GM20431 (cell line): ENCODE results near the gene SLC9C2.
"Not testable (repeated sequence)": the region's sequence is repeated elsewhere in the genome, so short reads cannot be mapped to it uniquely, and the experiment has no call there.

Experiments used
- in situ Hi-C: fragments of 300-500 bp; cut with MseI, MboI; formaldehyde crosslinking; loops from one replicate; pipeline ENCODE4 v1.15.0; 2020; ENCODE audit warnings: low sequenced_read_pairs; ENCODE audit not compliant: unreplicated experiment

SLC9C2 gene

GRCh38 chr1:173467426-173467825, 135.4 kb downstream of the SLC9C2 start:
- in situ Hi-C loops, result no loop called here

GRCh38 chr1:173464185-173464584, 138.7 kb downstream of the SLC9C2 start:
- in situ Hi-C loops, result not testable (repeated sequence)

GRCh38 chr1:173462666-173463065, 140.2 kb downstream of the SLC9C2 start:
- in situ Hi-C loops, result not testable (repeated sequence)

GRCh38 chr1:173459885-173460284, 143.0 kb downstream of the SLC9C2 start:
- in situ Hi-C loops, result no loop called here

DNA sequence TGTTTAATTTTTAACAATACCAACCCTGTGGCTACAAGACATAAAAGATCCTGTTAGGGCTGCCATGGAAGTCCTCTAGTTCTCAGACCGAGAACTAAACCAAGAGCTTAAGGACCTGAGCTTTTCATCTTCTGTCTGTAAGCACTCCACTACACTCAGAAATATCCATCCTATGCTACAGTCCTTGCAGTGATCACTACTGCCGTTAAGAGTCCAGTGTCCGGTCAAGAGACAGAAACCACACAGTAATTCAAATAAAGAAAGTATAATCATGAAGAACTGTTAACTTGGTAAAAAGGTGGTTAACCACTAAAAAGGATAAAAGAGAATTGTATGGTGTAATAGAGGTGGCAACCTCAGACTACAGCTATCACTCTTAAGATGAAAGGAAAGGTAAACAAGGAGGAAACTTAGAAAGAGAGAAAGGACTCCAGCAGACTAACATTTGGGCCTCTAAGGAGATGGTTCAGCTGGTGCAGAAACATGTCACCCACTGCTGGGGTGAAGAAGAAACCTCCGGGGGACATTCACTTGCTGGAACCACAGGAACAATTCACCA, 147.8 kb downstream of the SLC9C2 start:
- in situ Hi-C loops, result no loop called here

GRCh38 chr1:173453982-173454381, 148.9 kb downstream of the SLC9C2 start:
- in situ Hi-C loops, result no loop called here

DNA sequence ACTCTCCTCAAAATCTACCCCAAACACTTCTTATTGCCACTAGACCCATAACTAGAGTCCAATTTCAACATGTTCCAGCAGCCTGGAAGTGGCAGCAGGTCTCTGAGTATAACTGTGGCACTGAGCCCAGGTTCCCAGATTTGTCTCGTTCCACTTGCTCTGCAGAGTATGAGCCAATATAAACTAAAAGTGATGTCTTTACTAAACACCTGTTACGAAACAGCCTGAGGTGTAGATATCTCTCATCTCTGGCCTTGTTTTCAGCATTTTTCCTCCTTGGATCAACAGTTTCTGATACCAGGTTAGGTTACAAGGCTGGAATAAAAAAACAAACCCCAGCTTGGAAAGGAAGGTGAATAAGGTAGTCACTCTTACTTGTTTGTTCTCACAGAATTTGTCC, 150.9 kb downstream of the SLC9C2 start:
- in situ Hi-C loops, result no loop called here
